GM18870 (cell line): ENCODE data around the gene FGD4.

Experiments used
- ATAC-seq: cut with Tn5 transposase; IDR thresholded peaks from one replicate; pipeline ENCODE4 v1.9.1; 2021; ENCODE audit warnings: moderate library complexity; ENCODE audit not compliant: unreplicated experiment

The FGD4 gene

DNA sequence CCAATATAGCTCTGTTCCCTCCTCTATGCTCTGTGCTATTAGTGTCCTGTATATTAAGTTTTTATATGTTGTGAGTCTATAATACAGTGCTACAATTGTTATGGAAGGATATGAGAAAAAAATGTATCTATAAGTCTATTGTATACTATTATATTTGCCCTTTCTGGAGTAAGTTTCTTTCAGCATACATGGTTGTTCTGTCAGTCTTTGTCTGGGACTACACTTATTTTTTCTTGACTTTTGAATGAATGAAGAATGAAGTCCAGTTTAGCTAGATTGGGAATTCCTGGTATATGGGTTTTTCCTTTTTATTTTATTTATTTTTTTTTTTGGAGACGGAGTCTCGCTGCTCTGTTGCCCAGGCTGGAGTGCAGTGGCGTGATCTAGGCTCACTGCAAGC is 203.7 kb downstream of the FGD4 start:
- no peak for ATAC-seq

DNA sequence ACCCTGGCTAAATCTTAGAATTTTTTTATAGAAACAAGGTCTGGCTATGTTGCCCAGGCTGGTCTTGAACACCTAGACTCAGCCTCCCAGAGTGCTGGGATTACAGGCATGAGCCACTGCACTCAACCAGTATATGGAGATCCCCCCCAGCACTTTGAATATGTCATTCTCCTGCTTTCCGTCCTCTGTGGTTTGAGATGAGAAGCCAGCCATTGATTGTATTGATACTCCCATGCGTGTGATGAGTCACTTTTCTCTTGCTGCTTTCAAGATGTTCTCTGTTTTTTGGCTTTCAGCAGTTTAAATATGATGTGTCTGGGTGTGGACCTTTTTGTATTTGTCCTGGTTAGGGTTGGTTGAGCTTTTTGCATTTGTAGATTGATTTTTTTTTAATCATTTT is 204.5 kb downstream of the FGD4 start:
- peak; percentile 98 for ATAC-seq

DNA sequence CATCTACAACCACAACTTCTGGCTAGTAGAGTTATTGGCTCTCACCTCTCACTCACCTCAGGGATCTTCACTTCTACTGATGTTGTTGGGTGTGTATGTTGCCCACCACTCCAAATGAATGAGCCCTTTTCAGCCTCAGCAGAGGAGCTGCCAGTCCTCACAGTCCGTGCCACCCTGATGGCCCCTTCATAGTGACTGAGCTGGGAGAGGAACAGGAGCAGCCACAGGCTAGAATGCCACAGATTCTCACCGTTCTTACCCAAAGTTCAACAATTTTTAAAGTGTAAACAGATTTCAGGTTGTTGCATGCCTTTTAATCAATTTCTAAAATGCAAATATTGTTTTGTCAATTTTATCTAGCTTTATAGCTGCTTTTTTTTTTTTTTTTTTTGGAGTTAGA is 205.2 kb downstream of the FGD4 start:
- no peak for ATAC-seq

DNA sequence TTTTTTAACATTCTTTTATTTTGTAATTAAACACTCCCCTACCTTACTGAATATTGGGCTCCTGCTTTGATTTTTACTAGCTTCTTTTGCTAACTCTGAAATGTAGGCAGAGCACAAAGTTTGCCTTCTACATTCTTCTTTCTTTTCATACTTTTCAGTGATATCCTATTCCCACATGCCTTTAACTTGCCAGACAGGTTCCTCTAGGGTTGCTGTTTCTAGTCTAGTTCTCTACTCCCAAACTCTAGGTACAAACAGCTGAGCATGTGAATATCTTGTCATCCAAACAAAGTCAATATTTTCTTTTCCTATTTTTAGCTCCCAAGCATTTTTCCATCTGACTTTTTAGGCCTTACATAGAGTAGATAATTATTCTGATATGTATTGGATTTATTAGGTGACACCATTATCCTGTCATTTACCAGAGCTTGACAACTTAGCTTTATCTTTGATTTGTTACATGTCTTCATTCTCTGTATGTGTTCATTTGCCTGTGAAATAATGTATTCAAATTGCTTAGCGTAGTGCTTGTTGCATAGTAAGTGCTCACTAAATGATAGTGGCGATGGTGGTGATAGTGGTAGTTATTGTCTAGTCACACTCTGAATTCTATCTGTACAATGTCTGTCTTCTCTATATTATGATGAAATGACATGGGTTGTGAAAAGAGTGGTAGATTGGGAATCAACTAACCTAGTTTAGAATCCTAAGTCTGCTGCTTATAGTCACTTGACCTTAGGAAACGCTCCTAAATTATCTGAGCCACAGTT is 206.2 kb downstream of the FGD4 start:
- ATAC-seq = no peak

DNA sequence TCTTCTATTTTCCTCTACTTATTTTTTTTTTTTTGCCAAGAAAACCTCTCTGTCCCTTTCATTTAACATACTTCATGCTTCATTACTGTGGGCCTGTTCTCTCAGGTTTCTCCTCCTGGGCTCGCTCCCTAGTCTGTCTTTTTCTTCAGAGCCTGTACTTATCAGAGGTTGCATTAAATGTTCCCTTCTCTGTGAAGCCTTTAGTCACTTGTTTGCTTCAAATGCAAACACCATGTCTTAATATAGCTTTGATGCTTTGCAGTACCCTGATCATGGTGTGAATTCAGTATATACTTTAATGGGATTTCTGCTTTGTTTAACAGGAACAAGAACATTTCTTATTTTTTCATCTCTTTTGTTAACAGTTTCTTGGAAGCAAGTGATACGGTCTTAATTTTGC is 207.1 kb downstream of the FGD4 start:
- ATAC-seq = no peak

DNA sequence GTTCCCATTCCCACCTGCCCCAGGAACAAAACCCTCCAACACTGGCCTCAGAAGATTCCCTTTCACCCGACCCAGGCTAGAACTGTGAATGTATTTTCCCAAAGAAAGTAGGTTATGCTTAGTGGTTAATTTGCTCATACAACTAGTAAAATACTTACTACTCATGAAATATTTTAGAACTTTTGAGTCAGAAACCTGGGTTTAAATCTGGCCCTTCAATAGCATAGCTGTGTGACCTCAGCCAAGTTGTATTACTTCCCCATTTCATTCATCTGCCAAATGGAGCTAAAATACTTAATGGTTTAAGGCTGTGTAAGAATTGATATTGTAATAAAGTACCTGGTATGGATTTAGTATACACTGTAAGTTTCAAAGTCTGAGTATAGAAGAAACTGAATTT is 210.6 kb downstream of the FGD4 start:
- peak; percentile 50 for ATAC-seq

DNA sequence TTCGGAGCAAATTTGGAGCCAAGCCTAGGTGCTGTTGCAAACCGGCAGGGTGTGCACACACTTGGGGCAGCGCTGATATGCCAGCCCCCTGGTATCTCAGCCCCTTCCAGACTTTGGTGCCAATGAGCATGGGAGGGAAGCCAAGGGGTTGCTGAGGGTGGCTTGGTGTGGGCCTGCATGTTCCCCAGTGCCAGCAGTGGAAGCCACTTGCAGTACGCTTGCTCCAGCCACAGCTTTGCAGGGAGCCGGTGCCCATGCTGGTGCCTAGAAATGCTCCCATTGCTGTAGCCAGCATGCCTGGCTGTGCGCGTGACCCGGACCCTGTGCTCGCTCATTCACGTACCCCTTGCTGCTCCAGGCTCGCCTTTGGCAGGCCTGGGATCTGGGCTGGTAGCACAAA is 212.6 kb downstream of the FGD4 start:
- no peak for ATAC-seq

DNA sequence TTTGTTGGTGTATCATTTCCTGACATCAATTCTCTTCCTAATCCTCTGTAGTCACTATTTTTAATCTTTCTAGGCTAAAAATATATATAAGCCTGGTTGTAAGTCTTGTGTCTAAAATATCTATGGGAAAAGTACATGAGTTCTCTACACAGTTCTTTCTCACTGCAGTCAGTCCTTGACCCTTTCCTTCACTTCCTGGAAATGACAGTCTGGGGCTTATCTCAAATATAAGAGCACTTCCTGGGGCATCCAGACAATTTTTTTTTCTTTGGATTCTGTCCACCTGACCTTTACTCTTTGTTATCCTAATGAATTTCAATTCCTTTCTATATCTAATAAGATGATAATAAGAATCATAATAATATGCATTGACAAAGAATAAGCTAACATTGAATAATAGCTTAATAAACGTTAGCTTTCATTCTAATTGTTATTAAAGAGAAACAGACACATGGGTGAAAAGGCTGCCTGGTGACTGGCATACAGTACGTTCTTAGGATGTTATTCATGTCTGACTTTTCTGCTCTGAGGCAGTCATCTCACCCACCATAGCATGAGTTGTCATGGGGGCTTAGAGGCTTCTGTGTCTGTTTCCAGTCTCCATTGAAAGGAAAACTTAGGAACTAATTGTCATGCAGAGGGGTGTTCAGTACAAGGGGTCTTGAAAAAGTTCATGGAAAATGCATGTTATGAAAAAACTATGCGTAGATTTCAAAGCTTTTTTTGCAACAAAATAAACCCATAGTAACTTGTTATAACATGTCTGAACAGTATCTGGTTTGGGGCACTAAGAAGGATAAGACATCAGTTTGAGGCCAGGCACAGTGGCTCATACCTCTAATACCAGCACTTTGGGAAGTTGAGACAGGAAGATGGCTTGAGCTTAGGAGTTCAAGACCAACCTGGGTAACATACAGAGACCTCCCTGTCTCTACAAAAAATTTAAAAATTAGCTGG is 213.6 kb downstream of the FGD4 start:
- no peak for ATAC-seq

DNA sequence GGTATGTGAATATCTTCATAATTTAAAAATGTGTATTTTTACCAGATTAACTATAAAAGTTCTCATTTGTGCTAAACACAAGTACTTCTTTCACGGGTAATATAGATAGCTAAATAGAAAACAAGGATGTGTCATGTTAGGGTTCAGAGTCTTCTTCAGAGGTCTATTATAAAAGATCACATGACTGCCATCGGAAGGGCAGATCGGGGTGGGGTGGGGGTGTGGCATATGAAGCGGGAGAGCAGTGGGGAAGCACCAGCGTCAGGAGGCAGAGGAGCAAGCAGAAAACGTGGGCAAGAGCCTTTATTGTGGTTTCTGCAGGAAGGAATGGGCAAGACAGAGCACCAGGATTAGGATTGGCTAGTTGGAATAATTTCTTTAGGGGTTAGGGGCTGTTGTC is 216.1 kb downstream of the FGD4 start:
- ATAC-seq = no peak

DNA sequence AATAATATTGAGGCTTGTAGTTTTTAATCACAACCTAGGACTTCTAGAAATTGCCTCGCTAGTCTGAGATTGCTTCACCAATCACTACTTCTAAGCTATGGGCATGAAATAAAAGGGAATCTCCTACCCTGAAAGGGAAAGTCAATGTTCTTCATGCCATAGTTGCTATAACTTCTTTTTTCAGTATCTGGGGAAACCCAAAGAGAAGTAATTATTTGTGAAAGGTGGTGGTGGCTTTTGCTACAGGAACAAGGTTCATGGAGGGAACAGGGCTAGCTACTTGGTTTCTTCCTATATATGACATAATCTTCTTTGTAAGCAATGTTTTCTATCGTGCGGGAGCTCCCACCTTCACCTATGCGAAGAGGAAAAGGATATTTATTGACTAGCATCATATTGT is 218.2 kb downstream of the FGD4 start:
- ATAC-seq = no peak

DNA sequence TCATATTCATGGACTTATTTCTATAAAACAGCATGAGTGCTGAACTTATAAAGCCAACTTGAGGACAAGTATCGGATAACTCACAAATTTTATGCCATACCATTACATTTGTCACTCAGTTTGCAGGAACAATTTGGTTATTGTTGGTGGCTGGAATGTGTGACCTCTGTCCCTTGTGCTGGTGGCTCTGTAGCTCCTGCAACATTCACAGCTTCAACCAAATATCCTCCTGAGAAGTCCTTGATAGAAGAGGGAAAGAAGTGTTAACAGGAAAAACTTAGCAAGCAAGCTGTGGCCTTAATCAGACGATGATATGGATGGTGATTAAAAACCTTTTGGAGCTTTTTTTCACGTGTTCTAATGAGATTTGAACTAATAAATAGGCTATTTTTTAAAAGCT is 218.8 kb downstream of the FGD4 start:
- ATAC-seq = no peak

DNA sequence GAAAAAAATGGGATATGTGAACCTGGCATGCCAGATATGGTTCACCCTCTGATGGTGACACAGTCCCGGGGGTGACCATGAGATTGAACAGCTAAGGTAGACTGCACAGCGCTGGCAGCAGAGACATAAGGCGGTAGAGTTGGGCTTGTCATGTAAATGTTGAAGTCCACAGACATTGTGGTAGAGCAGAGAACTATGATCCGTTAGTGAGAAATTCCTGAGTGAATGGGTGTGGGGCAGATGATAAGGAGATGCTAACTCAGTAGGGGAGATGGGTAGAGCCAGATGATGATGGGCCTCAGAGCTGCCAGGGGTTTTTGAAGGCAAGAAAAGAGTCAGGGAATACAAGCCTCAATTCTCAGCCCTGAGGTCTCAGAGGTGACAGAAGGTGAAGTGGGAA is 228.6 kb downstream of the FGD4 start:
- no peak for ATAC-seq

DNA sequence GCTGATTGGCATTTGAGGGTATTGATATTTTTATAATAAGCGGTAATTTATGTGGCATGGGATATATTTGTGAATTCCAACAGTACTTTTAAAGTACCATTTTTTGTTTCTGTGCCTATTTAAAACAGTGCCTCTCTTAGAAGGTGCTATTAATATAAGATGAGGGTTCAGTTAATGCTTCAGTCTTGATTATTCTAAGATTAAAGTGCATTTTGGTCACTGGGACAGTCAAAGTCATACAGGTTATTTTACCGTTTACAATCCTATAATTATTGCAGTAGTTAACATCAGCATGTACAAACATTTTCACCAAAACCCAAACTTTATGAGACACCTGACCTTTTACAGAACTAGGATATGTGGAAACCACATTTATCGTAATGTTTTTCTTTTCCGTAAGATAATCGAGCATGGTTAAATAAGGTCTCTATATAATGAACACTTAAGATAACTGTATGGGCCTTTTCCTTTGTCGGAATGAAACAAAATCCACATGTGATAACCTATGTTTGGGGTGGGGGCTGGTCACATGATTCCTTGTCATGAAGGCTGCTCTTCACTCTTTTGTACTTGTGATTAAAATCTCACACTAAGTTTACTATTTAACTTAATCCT is 242.0 kb downstream of the FGD4 start:
- no peak for ATAC-seq

DNA sequence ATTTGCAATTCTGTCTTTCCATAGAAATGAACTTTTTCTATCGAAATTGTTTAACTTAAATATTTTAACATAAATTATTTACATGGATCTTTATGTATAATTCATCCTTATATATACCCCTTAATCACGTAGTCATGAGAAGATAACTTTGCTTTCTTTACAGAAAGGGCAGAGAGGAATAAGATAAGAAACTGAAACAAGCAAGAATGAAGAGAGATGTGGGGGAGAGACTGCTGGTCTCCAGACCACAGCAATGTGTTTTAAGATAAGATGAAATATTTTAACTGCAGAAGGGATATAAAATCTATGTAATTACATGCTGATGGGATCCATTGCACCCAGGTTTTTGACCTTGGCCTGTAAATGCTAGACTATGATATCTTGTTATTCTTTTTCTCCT is 245.1 kb downstream of the FGD4 start:
- no peak for ATAC-seq

DNA sequence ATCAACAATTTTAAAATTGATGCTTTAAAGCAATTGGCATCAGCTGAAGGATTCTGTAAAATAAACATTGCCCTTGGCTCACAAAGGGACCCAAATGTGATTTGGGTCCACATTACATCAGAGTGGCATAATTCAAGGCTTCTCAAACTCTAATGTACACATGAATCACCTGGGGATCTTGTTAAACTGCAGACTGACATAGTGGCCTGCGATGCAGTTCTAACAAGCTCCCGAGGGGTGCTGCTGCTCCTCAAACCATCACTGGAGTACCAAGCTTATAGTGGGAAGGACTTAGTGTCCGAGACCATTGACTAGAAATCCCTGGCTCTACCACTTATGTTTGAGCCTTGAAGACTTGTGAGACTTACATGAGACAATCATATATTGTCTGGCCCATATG is 247.9 kb downstream of the FGD4 start:
- no peak for ATAC-seq

DNA sequence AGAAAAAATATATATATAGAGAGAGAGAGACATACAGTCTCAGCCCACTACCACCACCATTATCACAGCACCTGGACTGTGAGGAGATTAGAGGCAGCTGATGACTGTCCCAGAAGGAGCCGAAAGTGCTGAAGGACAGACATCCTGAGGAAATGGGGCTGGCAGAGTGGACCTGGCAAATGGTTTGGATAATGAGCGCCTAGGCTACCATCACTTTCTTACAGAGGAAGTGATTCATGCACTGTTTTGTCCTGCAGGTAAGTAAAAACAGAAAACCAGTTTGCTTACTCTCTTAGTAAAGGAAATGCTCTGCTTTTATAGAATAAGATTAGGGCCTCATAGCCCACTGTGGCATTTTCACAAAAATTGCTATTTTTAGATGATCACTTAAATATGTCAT is 251.2 kb downstream of the FGD4 start:
- no peak for ATAC-seq

DNA sequence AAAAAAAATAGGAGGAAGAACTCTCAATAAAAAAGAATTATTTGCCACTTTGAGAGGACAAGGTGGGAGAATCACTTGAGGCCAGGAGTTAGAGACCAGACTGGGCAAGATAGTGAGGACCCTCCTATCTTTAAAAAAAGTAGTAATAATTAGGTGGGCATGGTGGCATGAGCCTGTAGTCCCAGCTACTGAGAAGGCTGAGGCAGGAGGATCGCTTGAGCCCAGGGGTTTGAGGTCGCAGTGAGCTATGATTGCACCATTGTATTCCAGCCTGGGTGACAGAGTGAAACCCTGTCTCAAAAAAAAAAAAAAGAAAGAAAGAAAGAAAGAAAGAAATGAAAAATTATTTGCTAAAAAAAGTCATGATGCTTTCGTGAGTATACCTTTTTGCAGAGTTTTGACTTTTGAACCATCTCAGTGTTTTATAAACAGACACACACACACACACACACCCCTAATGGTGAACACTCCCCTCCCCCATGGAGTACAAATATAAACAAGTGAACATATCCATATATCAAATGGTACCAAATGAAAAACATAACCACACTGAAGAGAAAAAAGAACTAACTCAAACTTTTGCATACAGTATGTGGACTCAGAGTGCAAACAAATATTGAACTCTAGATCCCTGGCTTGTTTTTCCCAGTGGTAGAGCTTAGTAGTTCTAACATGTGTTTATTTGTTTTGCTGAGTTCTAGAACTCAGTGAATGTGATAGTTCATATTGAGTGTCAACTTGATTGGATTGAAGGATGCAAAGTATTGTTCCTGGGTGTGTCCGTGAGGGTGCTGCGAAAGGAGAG is 252.0 kb downstream of the FGD4 start:
- no peak for ATAC-seq

DNA sequence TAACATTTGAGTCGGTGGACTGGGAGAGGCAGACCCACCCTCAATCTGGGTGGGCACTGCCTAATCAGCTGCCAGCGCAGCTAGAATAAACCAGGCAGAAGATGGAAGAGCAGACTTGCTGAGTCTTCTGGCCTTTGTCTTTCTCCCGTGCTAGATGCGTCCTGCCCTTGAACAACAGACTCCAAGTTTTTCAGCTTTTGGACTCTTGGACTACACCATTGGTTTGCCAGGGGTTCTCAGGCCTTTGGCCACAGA is 252.5 kb downstream of the FGD4 start:
- ATAC-seq = no peak

DNA sequence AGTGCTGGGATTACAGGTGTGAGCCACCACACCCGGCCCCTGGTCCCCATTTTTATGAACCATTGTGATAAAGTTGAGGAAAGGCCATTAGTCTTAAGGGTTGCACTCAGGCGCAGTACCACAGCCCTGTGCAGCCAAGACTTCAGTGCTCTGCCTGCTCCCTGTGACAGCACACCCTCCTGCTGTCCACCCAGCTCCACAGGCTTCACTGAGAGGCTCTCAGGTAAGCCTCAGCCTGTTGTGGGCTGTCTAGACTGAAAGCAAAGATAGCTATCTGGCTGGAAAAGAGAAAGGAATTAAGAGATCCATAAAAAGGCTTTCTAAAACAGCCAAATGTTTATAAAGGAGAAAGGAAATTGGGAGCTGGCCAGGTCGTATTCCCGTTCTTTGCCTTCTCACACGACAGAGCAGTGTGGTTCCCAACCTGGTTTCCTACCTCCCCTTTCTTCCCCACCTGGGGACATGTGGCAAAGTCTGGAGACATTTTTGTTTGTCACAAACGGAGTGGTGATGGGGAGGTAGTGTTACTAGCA is 260.6 kb downstream of the FGD4 start:
- ATAC-seq = no peak

DNA sequence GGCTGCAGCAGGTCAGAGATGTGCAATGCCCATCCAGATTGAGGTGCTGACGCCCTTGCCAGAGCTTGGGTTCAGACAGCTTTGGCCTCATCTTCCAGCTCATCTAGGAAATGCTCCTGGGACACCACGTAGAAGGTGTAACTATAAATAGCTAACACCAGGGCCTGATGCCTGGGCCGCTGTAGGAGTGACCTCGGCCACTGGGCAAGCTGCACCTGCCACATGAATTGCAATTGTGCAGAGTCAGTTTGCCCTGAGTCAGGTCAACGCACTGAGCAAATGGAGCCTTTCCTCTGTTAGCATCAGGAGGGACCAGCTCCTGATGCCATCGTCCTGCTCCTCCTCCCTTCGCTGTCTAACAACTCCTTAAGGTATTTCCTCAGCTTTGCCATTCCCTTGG is 262.3 kb downstream of the FGD4 start:
- ATAC-seq = no peak

DNA sequence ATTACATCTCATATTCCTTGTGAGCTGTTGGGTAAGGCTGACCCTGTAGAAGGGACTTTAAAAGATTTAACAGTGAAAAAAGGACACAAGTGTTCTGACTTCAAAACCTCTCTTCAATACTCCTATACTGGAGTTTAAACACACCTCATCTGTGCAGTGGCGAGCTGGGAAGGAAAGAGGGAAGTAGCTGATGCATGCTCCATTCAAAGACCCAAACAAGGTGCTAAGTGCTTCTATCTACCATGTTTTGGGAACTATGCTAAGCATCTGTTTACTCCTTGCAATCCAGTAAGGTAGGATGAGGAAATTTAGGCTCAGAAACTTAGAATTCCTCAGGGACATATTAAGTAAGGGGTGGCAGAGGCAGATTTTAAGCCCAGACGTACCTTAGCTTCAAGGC is 263.3 kb downstream of the FGD4 start:
- ATAC-seq = no peak
